GM12872 (cell line): ENCODE results near the gene MAP3K7.

Experiments used
- CTCF ChIP-seq: IDR thresholded peaks from 3 replicates; pipeline ENCODE4 v1.5.1; 2011; ENCODE audit warnings: low read depth, mild to moderate bottlenecking, low read length, moderate library complexity; ENCODE audit not compliant: insufficient read depth

MAP3K7 gene

GRCh38 chr6:90496258-90497016 is 90.4 kb downstream of the MAP3K7 start:
- TF ChIP-seq CTCF, result no peak

- TF ChIP-seq CTCF, result no peak
These were observed 91.6 kb downstream of the MAP3K7 start for GRCh38 chr6:90495216-90495817.

- TF ChIP-seq CTCF, result no peak
These were observed 92.6 kb downstream of the MAP3K7 start for GRCh38 chr6:90494067-90494780.

- no peak for TF ChIP-seq CTCF
These were observed 93.5 kb downstream of the MAP3K7 start for GRCh38 chr6:90493332-90493731.

- no peak for TF ChIP-seq CTCF
These were observed 94.1 kb downstream of the MAP3K7 start for GRCh38 chr6:90492798-90493197.

GRCh38 chr6:90492369-90492768 is 94.5 kb downstream of the MAP3K7 start:
- TF ChIP-seq CTCF, result no peak

- TF ChIP-seq CTCF, result no peak
These were observed 96.7 kb downstream of the MAP3K7 start for GRCh38 chr6:90490030-90490716.
